ENCODE results near the gene LETM1.

DNA sequence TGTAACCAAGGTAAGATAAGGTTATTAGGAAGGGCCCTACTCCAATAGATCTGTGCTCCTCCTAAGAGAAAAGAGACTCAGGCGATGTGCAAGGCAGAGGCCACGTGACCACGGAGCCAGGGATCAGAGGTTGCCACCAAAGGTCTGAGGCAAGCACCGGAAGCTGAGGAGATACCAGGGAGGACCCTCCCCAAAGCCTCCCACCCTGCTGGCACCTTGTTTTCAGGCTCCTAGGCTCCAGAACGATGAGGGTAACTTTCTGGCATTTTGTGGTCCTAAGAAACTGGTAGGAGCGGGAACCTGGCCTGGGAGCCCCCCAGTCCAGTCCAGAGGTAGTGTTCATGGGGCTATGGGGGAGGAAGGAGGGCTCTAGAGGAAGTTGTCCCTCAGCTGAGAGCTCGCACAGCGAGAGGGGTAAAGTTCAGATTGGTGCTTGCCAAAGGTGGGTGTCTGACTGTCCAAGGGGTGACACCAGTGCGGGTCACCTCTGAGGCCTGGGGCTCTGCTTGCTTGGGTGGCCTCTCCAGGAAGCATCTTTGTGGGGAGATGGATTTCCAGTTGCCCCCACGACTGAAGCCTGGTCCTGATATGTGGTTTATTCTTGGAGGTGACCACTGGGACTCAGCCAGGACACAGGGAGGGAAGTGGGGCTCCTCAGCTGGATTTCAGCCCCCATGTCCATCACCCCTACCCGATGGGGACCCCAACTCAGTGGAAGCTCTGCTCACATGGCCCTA, 7.5 kb upstream of the LETM1 start:
- TF ChIP-seq, protein P1, sequence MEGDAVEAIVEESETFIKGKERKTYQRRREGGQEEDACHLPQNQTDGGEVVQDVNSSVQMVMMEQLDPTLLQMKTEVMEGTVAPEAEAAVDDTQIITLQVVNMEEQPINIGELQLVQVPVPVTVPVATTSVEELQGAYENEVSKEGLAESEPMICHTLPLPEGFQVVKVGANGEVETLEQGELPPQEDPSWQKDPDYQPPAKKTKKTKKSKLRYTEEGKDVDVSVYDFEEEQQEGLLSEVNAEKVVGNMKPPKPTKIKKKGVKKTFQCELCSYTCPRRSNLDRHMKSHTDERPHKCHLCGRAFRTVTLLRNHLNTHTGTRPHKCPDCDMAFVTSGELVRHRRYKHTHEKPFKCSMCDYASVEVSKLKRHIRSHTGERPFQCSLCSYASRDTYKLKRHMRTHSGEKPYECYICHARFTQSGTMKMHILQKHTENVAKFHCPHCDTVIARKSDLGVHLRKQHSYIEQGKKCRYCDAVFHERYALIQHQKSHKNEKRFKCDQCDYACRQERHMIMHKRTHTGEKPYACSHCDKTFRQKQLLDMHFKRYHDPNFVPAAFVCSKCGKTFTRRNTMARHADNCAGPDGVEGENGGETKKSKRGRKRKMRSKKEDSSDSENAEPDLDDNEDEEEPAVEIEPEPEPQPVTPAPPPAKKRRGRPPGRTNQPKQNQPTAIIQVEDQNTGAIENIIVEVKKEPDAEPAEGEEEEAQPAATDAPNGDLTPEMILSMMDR (IDR thresholded peaks at IDR 0.05) = no peak
- no peak for TF ChIP-seq POLR2A (IDR thresholded peaks at IDR 0.05)
